Measurements from ENCODE around the gene BOK.

DNA sequence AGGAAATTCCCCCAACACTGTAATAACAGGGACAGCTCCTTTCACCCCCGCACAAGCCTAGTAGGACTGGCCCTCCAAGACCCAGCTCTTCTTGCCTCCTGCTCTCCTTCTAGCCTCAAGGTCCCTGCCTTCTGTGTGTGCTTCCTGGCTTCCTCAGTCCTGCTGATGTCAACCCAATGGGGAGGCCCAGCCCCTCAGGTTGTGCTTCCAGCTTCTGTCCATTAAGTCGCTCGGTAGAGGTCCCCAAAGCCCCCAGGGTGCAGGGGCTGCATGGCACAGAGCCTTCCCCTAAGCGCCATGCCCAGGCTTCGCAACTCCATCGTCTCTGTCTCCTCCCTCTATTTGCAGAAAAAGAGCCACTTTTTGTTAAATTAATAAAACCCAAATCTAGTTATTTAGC is 39.0 kb downstream of the BOK start:
- TF ChIP-seq POLR2AphosphoS5 (IDR thresholded peaks at IDR 0.05; ENCODE audit: low read depth, low read length): no peak
- no peak for TF ChIP-seq POLR2A (IDR thresholded peaks at IDR 0.05; ENCODE audit: low read depth, low read length)
- no peak for TF ChIP-seq TAF1 (IDR thresholded peaks at IDR 0.05; ENCODE audit: borderline replicate concordance, low read depth, low read length)

All from GM12892 (cell line).